Gastroesophageal sphincter (tissue), 3 donors: ENCODE results near the gene WWC2.

Experiments used
- CTCF ChIP-seq, 4 experiments: fragments of 200-600 bp in 2 of 4; fragments of 450-650 bp in 2 of 4; sonication (generic) in 1 of 4; IDR thresholded peaks; one replicate each; pipeline ENCODE4 v1.5.1; 2017 to 2019; ENCODE audit warnings: antibody characterized with exemption in 4 of 4, mild to moderate bottlenecking in 2 of 4, moderate library complexity in 2 of 4
- EP300 ChIP-seq: sonication (generic); formaldehyde crosslinking; IDR thresholded peaks from one replicate; pipeline ENCODE4 v1.6.1; 2017; ENCODE audit warnings: antibody characterized with exemption, mild to moderate bottlenecking
- POLR2A ChIP-seq, 2 donors: fragments of 450-650 bp; IDR thresholded peaks; one replicate each; pipeline ENCODE4 v1.6.1; 2017; ENCODE audit warnings: antibody characterized with exemption in 2 of 2, mild to moderate bottlenecking in 2 of 2, moderate library complexity in 1 of 2
- POLR2AphosphoS5 ChIP-seq: sonication (generic); formaldehyde crosslinking; IDR thresholded peaks from one replicate; pipeline ENCODE4 v1.6.1; 2017; ENCODE audit warnings: antibody characterized with exemption

GRCh38 chr4:183260491-183261151 is 161.6 kb downstream of the WWC2 start:
- TF ChIP-seq POLR2A (IDR thresholded peaks at IDR 0.05) = no peak
- TF ChIP-seq CTCF (IDR thresholded peaks at IDR 0.05) = no peak
- no peak for TF ChIP-seq POLR2AphosphoS5
- TF ChIP-seq EP300 = no peak
